GM12801 (cell line): ENCODE results near the gene SLC34A1.

Experiments
- CTCF ChIP-seq: IDR thresholded peaks from one replicate; pipeline ENCODE4 v1.5.1; 2011; ENCODE audit warnings: control low read depth; ENCODE audit not compliant: insufficient read length; ENCODE audit errors: extremely low read depth

The SLC34A1 gene

GRCh38 chr5:177372034-177372896 lies 12.0 kb upstream of the SLC34A1 start:
- TF ChIP-seq CTCF = no peak

- no peak for TF ChIP-seq CTCF
These were observed 11.3 kb upstream of the SLC34A1 start for GRCh38 chr5:177372910-177373309.

GRCh38 chr5:177373806-177374205 lies 10.4 kb upstream of the SLC34A1 start:
- TF ChIP-seq CTCF = no peak

GRCh38 chr5:177374211-177374610 lies 10.0 kb upstream of the SLC34A1 start:
- TF ChIP-seq CTCF = no peak

GRCh38 chr5:177376107-177376506 lies 8.1 kb upstream of the SLC34A1 start:
- TF ChIP-seq CTCF = no peak

GRCh38 chr5:177377851-177378776 lies 6.1 kb upstream of the SLC34A1 start:
- TF ChIP-seq CTCF = no peak

GRCh38 chr5:177378884-177379883 lies 5.0 kb upstream of the SLC34A1 start:
- no peak for TF ChIP-seq CTCF
